ENCODE results near the gene TIGD6.

TIGD6 gene

GRCh38 chr5:149954798-149955197 is 45.7 kb downstream of the TIGD6 start:
- CTCF ChIA-PET: interaction anchor here (0.6 to 0.7 kb wide), 2 partner anchors 29 to 312 kb away, joined by 3 read pairs; no protein-coding TSS in a partner anchor
- Histone ChIP-seq H3K4me1 (ENCODE audit: control insufficient read depth, insufficient read depth, low read length) (peaks cover 7% of the 10 kb centered on the region; the same call in 1 of the 2 replicates), H3K4me3 (ENCODE audit: low read depth, low read length) (no peak overlapping the region), H3K27ac (ENCODE audit: extremely low read depth, low read depth, low read length) (no peak overlapping the region), H3K9me3 (ENCODE audit: control insufficient read depth, insufficient read depth, low read depth, low read length) (no peaks in the 10 kb centered on the region), H3K36me3 (ENCODE audit: control insufficient read depth in 2 of 2, insufficient read depth in 1 of 2, low read length in 2 of 2) (no peaks in the 10 kb centered on the region)
- no peak for TF ChIP-seq BCL11B (tag by site-specific recombination; IDR thresholded peaks at IDR 0.05; ENCODE audit: low read depth)
- TF ChIP-seq ZNF664 (tag by site-specific recombination; IDR thresholded peaks at IDR 0.05): no peak
- TF ChIP-seq ZNF670 (tag by site-specific recombination; IDR thresholded peaks at IDR 0.05; ENCODE audit: low read depth): no peak
- no peak for TF ChIP-seq ZSCAN30 (tag by site-specific recombination; IDR thresholded peaks at IDR 0.05)
- TF ChIP-seq ZNF394 (tag by site-specific recombination; IDR thresholded peaks at IDR 0.05; ENCODE audit: borderline replicate concordance): no peak
- TF ChIP-seq ZNF623 (tag by site-specific recombination; IDR thresholded peaks at IDR 0.05): no peak
- POLR2A ChIA-PET: no interaction called here

- H3K36me3 ChIP-seq (ENCODE audit: control insufficient read depth in 2 of 2, insufficient read depth in 1 of 2, low read length in 2 of 2): no peaks in the 10 kb centered on the region
- CTCF ChIA-PET: no interaction called here
Observed at GRCh38 chr5:149953436-149954121, 46.9 kb downstream of the TIGD6 start.

More at GRCh38 chr5:149953436-149954121, 46.9 kb downstream of the TIGD6 start:
- H3K27ac ChIP-seq (ENCODE audit: extremely low read depth, low read depth, low read length): no peak overlapping the region
- no peaks in the 10 kb centered on the region for H3K9me3 ChIP-seq (ENCODE audit: control insufficient read depth, insufficient read depth, low read depth, low read length)
- TF ChIP-seq ZNF2 (tag by site-specific recombination; IDR thresholded peaks at IDR 0.05): no peak
- TF ChIP-seq ZSCAN23 (tag by site-specific recombination; IDR thresholded peaks at IDR 0.05): no peak
- TF ChIP-seq ZNF148 (tag by site-specific recombination; IDR thresholded peaks at IDR 0.05; ENCODE audit: borderline replicate concordance): no peak
- no peak for TF ChIP-seq ZNF518A (tag by site-specific recombination; conservative IDR thresholded peaks at IDR 0.05; ENCODE audit: low read depth)
- TF ChIP-seq ZBTB6 (tag by site-specific recombination; IDR thresholded peaks at IDR 0.05): no peak
- TF ChIP-seq MZF1 (tag by site-specific recombination; IDR thresholded peaks at IDR 0.05; ENCODE audit: borderline replicate concordance): no peak
- TF ChIP-seq ZSCAN5A (tag by site-specific recombination; IDR thresholded peaks at IDR 0.05): no peak
- TF ChIP-seq GLI2 (tag by site-specific recombination; IDR thresholded peaks at IDR 0.05; ENCODE audit: borderline replicate concordance, low read depth): no peak
- no peak for TF ChIP-seq ZNF521 (tag by site-specific recombination; IDR thresholded peaks at IDR 0.05)
- TF ChIP-seq ZBTB21 (tag by site-specific recombination; IDR thresholded peaks at IDR 0.05): no peak
- H3K4me1 ChIP-seq (ENCODE audit: control insufficient read depth, insufficient read depth, low read length): peaks cover 7% of the 10 kb centered on the region; the same call in 1 of the 2 replicates
- H3K4me3 ChIP-seq (ENCODE audit: low read depth, low read length): no peak overlapping the region
- POLR2A ChIA-PET: interaction anchor here (0.7 kb wide), 1 partner anchor 79 kb away, joined by 5 read pairs; no protein-coding TSS in a partner anchor
